ENCODE results near the gene SPACA5.
A peak's percentile ranks its signal among the peaks of the same experiment; 100 is the strongest.
"Not testable (repeated sequence)": the region's sequence is repeated elsewhere in the genome, so short reads cannot be mapped to it uniquely, and the experiment has no call there.

Gene SPACA5

GRCh38 chrX:48006688-48007087 is at the start of gene SPACA5:
TSS of gene SPACA5 (plus strand) at chrX:48006988. CDS start at chrX:48007803, 815 bp downstream.
- not testable (repeated sequence) for DNase-seq (ENCODE audit: low read depth in 2 of 2)

GRCh38 chrX:47958206-47958605 is 48.6 kb upstream of the SPACA5 start:
- DNase-seq (ENCODE audit: low read depth in 2 of 2), result not testable (repeated sequence)

GRCh38 chrX:47958761-47959342 is 47.9 kb upstream of the SPACA5 start:
- DNase-seq (ENCODE audit: low read depth in 2 of 2), result no peak

- DNase-seq (ENCODE audit: low read depth in 2 of 2), result no peak
These were observed 46.4 kb upstream of the SPACA5 start for GRCh38 chrX:47960406-47960805.

- DNase-seq (ENCODE audit: low read depth in 2 of 2), result not testable (repeated sequence)
These were observed 45.0 kb upstream of the SPACA5 start for GRCh38 chrX:47961830-47962229.

GRCh38 chrX:47965526-47965925 is 41.3 kb upstream of the SPACA5 start:
- DNase-seq (ENCODE audit: low read depth in 2 of 2), result not testable (repeated sequence)

GRCh38 chrX:47973235-47973634 is 33.6 kb upstream of the SPACA5 start:
- no peak for DNase-seq (ENCODE audit: low read depth in 2 of 2)

- no peak for DNase-seq (ENCODE audit: low read depth in 2 of 2)
These were observed 30.3 kb upstream of the SPACA5 start for GRCh38 chrX:47976254-47977151.

- peak; percentile 5 to 9 for DNase-seq (ENCODE audit: low read depth in 2 of 2)
These were observed 15.3 kb upstream of the SPACA5 start for GRCh38 chrX:47991263-47992094.

- DNase-seq (ENCODE audit: low read depth in 2 of 2), result no peak
These were observed 14.8 kb upstream of the SPACA5 start for GRCh38 chrX:47992095-47992380.

- DNase-seq (ENCODE audit: low read depth in 2 of 2), result no peak
These were observed 14.1 kb upstream of the SPACA5 start for GRCh38 chrX:47992669-47993068.

GRCh38 chrX:48001260-48001659 is 5.5 kb upstream of the SPACA5 start:
- no peak for DNase-seq (ENCODE audit: low read depth in 2 of 2)

- no peak for DNase-seq (ENCODE audit: low read depth in 2 of 2)
These were observed 4.5 kb upstream of the SPACA5 start for GRCh38 chrX:48002319-48002718.

GRCh38 chrX:48002929-48003328 is 3.9 kb upstream of the SPACA5 start:
- DNase-seq (ENCODE audit: low read depth in 2 of 2), result no peak

- no peak for DNase-seq (ENCODE audit: low read depth in 2 of 2)
These were observed 3.4 kb upstream of the SPACA5 start for GRCh38 chrX:48003367-48003757.

GRCh38 chrX:48003758-48004457 is 2.9 kb upstream of the SPACA5 start, which contains the start of gene ZNF182:
TSS of gene ZNF182 (minus strand) at chrX:48003989. CDS start at chrX:48002609, 1,380 bp downstream.
- peak; percentile 63 to 65 for DNase-seq (ENCODE audit: low read depth in 2 of 2)

- not testable (repeated sequence) for DNase-seq (ENCODE audit: low read depth in 2 of 2)
These were observed 2.7 kb downstream of the SPACA5 start for GRCh38 chrX:48009445-48009960.

GRCh38 chrX:48016583-48017310 is 10.0 kb downstream of the SPACA5 start:
- not testable (repeated sequence) for DNase-seq (ENCODE audit: low read depth in 2 of 2)

GRCh38 chrX:48019892-48020291 is 13.1 kb downstream of the SPACA5 start:
- not testable (repeated sequence) for DNase-seq (ENCODE audit: low read depth in 2 of 2)

- not testable (repeated sequence) for DNase-seq (ENCODE audit: low read depth in 2 of 2)
These were observed 13.7 kb downstream of the SPACA5 start for GRCh38 chrX:48020472-48020871.
